IPS-11a (cell line): Measurements from ENCODE around the gene WDR70.
"Not testable (repeated sequence)": the region's sequence is repeated elsewhere in the genome, so short reads cannot be mapped to it uniquely, and the experiment has no call there.

Experiments used
- H3K4me3 ChIP-seq: one replicate; pipeline ENCODE4 v1.5.1; 2013; ENCODE audit warnings: low read depth, low read length, control low read depth

WDR70 gene

GRCh38 chr5:37672118-37672588, 293.0 kb downstream of the WDR70 start:
- H3K4me3 ChIP-seq: not testable (repeated sequence)

DNA sequence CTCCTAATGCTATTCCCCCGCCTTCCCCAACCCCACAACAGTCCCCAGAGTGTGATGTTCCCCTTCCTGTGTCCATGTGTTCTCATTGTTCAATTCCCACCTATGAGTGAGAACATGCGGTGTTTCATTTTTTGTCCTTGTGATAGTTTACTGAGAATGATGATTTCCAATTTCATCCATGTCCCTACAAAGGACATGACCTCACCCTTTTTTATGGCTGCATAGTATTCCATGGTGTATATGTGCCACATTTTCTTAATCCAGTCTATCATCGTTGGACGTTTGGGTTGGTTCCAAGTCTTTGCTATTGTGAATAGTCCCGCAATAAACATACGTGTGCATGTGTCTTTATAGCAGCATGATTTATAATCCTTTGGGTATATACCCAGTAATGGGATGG, 295.2 kb downstream of the WDR70 start:
- not testable (repeated sequence) for H3K4me3 ChIP-seq

DNA sequence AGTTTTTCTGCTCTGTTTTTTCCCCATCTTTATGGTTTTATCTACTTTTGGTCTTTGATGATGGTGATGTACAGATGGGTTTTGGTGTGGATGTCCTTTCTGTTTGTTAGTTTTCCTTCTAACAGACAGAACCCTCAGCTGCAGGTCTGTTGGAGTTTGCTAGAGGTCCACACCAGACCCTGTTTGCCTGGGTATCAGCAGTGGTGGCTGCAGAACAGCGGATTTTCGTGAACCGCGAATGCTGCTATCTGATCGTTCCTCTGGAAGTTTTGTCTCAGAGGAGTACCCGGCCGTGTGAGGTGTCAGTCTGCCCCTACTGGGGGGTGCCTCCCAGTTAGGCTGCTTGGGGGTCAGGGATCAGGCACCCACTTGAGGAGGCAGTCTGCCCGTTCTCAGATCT, 300.2 kb downstream of the WDR70 start:
- H3K4me3 ChIP-seq: not testable (repeated sequence)

DNA sequence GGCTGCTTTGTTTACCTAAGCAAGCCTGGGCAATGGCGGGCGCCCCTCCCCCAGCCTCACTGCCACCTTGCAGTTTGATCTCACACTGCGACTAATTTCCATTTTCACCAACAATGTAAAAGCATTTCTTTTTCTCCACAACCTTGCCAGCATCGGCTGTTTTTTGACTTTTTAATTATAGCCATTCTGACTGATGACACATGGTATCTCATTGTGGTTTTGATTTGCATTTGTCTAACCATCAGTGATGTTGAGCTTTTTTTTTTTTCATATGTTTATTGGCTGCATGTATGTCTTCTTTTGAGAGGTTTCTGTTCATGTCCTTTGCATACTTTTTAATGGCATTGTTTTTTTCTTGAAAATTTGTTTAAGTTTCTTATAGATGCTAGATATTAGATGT, 300.8 kb downstream of the WDR70 start:
- not testable (repeated sequence) for H3K4me3 ChIP-seq

DNA sequence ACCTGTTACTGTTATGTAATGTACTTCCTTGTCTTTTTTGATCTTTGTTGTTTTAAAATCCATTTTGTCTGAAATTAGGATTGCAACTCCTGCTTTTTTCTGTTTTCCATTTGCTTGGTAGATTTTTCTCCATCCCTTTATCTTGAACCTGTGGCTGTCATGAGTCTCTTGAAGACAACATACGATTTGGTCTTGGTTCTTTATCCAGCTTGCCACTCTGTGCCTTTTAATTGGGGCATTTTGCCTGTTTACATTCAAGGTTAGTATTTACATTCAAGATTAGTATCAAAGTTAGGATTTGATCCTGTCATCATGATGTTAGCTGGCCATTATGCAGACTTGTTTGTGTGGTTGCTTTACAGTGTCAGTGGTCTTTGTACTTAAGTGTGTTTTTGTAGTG, 304.0 kb downstream of the WDR70 start:
- H3K4me3 ChIP-seq: no peak overlapping the region

- no peak overlapping the region for H3K4me3 ChIP-seq
Observed at GRCh38 chr5:37685211-37685610, 306.1 kb downstream of the WDR70 start.

- no peak overlapping the region for H3K4me3 ChIP-seq
Observed at GRCh38 chr5:37685816-37686215, 306.7 kb downstream of the WDR70 start.

GRCh38 chr5:37688925-37689324, 309.8 kb downstream of the WDR70 start:
- H3K4me3 ChIP-seq: not testable (repeated sequence)

- not testable (repeated sequence) for H3K4me3 ChIP-seq
Observed at GRCh38 chr5:37694333-37694732, 315.2 kb downstream of the WDR70 start.

DNA sequence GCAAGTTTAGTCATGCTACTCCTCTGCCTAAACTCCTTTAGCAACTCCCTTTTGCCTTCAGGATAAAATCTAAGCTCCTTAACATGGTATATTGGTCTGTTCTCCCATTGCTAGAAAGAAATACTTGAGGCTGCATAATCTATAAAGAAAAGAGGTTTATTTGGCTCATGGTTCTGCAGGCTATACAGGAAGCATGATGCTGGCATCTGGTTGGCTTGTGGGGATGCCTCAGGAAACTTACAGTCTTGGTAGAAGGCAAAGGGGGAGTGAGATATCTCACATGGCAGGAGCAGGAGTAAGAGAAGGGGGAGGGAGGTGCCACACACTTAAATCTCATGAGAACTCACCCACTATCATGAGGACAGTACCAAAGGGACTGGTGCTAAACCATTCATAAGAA, 315.7 kb downstream of the WDR70 start:
- H3K4me3 ChIP-seq: no peak overlapping the region

DNA sequence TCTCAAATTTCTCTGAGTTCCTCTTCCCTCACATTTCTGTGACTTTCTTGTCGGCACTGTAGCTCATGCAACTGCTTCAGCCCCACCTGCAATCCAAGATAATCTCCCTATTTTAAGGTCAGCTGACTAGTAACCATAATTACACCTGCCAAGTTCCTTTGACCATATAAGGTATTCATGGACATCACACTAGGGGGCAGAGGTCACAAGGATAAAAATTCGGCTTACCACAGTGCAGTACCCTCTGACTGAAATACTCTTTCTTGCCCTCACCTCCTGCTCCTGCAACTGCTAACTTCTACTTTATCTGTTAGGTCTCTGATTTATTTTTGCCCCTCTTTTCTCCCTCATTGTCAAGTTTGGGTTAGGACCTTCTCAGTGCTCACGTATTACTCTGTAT, 316.5 kb downstream of the WDR70 start:
- no peak overlapping the region for H3K4me3 ChIP-seq

- no peak overlapping the region for H3K4me3 ChIP-seq
Observed at GRCh38 chr5:37696190-37697021, 317.3 kb downstream of the WDR70 start.

- H3K4me3 ChIP-seq: no peak overlapping the region
Observed at GRCh38 chr5:37701868-37702267, 322.8 kb downstream of the WDR70 start.

DNA sequence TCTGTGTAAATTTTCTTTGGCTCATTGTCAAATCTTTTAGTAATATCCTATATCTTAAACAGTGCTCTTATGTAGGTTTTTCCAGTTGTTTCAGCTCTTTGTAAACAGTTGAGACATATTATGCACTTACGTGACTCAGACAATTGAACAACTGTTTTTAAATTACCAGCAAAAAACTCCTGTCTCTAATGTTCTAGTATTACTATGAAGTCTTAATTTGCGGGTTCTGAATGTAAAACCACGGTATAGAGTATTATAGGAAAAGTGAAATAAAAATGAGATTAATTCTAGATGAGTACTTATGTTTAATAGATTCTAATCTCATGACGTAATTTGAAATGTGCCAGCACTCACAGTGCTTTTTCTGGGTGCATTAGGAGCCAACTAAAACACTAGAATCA, 324.7 kb downstream of the WDR70 start:
- H3K4me3 ChIP-seq: no peak overlapping the region

GRCh38 chr5:37704406-37704805, 325.3 kb downstream of the WDR70 start:
- no peak overlapping the region for H3K4me3 ChIP-seq

DNA sequence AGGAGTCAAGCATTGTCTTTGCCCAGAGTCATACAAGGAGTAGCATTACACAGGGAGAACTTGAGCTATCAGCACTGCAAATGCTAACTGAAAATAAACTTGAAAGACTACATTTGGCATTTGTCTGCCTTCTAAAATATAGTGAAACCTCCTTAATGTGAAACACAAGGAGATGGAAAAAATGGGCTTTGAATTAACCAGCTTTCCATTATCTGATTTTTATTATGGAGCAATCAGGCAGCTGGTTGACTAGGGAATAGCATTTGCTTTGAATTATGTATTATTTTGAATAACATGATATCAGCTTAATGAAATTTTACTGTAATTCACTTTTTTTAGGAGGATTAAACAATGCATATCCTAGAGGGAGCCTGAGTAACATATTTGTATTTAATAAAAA, 329.9 kb downstream of the WDR70 start:
- H3K4me3 ChIP-seq: no peak overlapping the region

DNA sequence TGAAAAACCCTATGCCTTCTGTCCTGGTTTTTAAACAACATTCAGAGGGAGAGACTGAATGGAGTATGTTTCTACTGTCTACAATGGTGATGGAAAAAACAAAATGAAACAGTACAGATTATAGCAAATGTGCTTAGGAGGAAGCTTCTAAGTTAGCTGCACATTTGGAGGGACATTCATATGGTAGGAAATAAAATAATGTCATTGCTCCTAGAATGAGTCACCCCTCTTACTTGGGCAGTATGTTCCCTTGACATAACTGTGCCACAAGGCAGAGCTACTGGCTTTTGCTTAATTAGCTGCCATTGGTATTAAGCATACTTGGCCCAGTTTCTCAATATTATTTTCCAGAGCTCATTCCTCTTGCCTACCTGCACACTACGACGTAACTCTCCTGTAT, 331.8 kb downstream of the WDR70 start:
- H3K4me3 ChIP-seq: no peak overlapping the region

GRCh38 chr5:37712750-37713149, 333.6 kb downstream of the WDR70 start:
- H3K4me3 ChIP-seq: no peak overlapping the region

GRCh38 chr5:37714756-37715155, 335.6 kb downstream of the WDR70 start:
- no peak overlapping the region for H3K4me3 ChIP-seq

DNA sequence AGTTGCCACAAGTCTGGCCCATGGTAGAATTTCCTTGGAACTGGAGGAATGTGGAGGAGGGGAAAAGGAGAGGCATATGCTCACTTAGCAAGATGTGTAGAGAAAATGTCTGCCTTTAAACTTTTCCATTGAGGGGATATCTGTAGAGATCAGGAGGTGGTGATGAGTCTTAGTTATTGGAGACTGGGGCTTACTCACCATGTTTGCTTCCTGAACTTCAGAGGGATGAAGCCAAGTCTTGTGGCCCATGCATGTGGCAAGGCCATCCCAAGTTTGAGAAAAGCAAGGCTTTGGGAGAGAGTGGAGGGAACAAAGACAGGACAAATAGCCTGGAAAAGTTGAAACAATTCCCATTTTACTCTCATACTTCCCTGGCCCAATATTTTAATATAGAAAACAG, 336.2 kb downstream of the WDR70 start:
- no peak overlapping the region for H3K4me3 ChIP-seq

DNA sequence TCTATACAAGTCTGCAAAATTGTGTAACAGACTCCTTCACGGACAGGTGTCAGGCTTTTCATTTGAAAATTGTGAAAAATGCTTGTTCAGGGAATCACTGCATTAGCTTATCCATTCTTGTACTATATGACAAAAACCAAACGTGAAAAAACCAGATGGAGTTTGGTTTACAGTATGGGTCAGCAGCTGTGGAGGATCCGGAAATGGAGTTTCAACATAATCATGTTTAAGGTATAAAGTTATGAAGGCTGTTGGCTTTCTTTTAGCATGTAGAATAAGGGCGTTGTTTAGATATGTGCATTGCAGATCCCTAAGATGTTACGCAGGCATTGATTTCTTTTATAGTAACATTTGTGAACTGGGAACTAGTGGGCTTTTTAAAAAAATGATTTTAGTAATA, 336.9 kb downstream of the WDR70 start:
- no peak overlapping the region for H3K4me3 ChIP-seq

GRCh38 chr5:37716405-37716804, 337.3 kb downstream of the WDR70 start:
- no peak overlapping the region for H3K4me3 ChIP-seq

DNA sequence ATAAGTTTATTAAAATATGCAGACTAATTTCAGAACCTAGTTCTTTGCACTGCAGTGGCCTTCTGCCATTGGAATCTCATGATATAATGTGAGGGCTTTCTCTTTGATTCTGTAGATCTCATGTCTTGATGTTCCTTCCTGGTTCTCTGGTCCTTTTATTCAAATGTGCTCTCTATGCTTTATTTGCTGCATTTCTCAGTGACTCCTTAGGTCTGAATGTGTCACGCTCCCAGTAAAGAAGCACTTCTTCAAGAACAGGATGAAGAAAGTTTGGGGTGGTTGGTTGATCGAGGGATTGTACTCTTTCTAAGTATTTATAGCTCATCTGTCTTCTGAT, 338.1 kb downstream of the WDR70 start:
- no peak overlapping the region for H3K4me3 ChIP-seq
